Mucosa of stomach (tissue), 1 donor: ENCODE measurements around the gene H6PD.

ENCODE experiments used
- H3K27me3 ChIP-seq: one replicate; pipeline ENCODE4 v1.7.0; 2013; ENCODE audit warnings: mild to moderate bottlenecking, low read length; ENCODE audit not compliant: control insufficient read depth, insufficient read depth
- H3K36me3 ChIP-seq: one replicate; pipeline ENCODE4 v1.7.0; 2013; ENCODE audit warnings: low read length; ENCODE audit not compliant: control insufficient read depth, insufficient read depth
- H3K4me1 ChIP-seq: one replicate; pipeline ENCODE4 v1.7.0; 2013; ENCODE audit warnings: mild to moderate bottlenecking, low read length; ENCODE audit not compliant: control insufficient read depth, insufficient read depth
- H3K4me3 ChIP-seq: one replicate; pipeline ENCODE4 v1.7.0; 2013; ENCODE audit warnings: low read length
- H3K9ac ChIP-seq: one replicate; pipeline ENCODE4 v1.7.0; 2013; ENCODE audit warnings: mild to moderate bottlenecking, low read length, moderate library complexity
- H3K9me3 ChIP-seq: one replicate; pipeline ENCODE4 v1.7.0; 2013; ENCODE audit warnings: mild to moderate bottlenecking, low read length, moderate library complexity; ENCODE audit not compliant: control insufficient read depth
- donor health status: Pancreatic carcinoma.

The H6PD gene, protein sequence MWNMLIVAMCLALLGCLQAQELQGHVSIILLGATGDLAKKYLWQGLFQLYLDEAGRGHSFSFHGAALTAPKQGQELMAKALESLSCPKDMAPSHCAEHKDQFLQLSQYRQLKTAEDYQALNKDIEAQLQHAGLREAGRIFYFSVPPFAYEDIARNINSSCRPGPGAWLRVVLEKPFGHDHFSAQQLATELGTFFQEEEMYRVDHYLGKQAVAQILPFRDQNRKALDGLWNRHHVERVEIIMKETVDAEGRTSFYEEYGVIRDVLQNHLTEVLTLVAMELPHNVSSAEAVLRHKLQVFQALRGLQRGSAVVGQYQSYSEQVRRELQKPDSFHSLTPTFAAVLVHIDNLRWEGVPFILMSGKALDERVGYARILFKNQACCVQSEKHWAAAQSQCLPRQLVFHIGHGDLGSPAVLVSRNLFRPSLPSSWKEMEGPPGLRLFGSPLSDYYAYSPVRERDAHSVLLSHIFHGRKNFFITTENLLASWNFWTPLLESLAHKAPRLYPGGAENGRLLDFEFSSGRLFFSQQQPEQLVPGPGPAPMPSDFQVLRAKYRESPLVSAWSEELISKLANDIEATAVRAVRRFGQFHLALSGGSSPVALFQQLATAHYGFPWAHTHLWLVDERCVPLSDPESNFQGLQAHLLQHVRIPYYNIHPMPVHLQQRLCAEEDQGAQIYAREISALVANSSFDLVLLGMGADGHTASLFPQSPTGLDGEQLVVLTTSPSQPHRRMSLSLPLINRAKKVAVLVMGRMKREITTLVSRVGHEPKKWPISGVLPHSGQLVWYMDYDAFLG

DNA sequence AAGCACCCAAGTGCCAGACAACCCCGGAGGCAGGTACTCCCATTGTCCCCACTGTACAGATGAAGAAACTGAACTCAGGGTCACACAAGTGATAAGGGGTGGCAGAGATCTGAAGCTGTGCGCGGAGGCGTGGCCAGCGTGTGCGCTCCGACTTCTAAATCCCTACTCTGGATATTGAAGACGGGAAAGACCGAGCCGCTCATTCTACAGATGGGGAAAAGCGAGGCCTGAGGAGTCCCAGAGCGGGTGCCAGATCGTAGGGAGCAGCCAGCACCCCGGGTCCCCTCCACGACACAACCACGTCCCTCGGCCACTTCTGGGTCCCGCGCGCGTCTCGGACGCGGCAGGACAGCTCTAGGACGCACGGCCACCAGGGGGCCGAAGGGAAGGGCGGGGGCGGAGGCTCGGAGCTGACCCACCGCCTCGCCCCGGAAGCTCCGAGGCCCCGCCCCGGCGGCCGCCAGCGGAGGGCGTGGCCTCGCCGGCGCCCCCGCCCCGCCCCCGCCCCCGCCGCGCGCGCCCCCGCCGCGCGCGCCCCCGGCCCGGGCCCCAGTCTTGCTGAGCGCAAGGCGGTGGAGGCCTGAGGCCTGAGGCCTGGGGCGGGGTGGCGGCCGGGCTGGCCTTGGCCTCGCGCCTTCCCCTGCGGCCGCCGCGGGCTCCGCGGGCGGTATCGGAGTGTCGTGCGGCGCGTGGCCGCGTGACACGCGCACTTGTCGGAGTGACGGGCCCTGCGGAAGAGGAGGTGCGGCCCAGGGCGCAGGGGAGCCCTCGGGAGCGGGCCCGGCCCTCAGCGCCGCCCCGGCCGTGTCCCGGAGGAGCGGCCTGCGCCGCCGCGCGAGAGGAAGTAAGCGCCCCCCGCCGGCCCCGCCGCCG, at the start of gene H6PD:
Gene H6PD (plus strand): TSS at position 552 of the 873 bp plus-strand sequence. CDS start 10,161 bp downstream, outside the sequence.
- peak within 1 kb of the TSS; percentile 97 for H3K9ac ChIP-seq
- peaks cover 35% of the 10 kb centered on the region for H3K4me1 ChIP-seq
- peak within 1 kb of the TSS; percentile 52 for H3K4me3 ChIP-seq
- no peaks in the 10 kb centered on the region for H3K9me3 ChIP-seq
- H3K36me3 ChIP-seq: no peaks in the 10 kb centered on the region
- H3K27me3 ChIP-seq: no peaks in the 10 kb centered on the region

- Histone ChIP-seq H3K9me3 (no peaks in the 10 kb centered on the region), H3K4me1 (peaks cover 10% of the 10 kb centered on the region), H3K36me3 (no peaks in the 10 kb centered on the region), H3K4me3 (no peak overlapping the region), H3K9ac (no peak overlapping the region), H3K27me3 (peaks cover 2% of the 10 kb centered on the region)
These were observed 48.3 kb upstream of the H6PD start for GRCh38 chr1:9186082-9186859.

DNA sequence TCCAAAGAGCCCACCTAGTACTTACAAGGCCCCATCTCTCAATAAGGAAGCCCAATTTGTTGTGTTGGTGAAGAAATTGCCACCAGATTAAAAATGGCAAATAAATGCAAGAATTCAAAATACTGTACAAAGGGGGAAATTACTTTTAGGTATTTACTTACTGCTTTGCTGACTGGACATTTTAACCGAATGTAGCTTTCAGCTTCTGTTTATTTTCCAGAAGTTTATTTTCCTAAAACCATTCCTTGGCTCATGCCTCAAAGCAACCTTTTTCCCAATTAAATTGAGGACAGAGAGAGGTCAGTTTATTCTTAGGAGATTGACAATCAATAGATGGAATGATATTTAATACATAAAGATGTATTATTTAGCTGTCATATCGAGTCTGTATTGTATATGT, 47.6 kb upstream of the H6PD start:
- Histone ChIP-seq H3K4me3 (no peak overlapping the region), H3K36me3 (no peaks in the 10 kb centered on the region), H3K4me1 (peaks cover 10% of the 10 kb centered on the region), H3K27me3 (peaks cover 2% of the 10 kb centered on the region), H3K9me3 (no peaks in the 10 kb centered on the region), H3K9ac (no peak overlapping the region)

- H3K27me3 ChIP-seq: peaks cover 2% of the 10 kb centered on the region
These were observed 44.3 kb upstream of the H6PD start for GRCh38 chr1:9190234-9190633.

GRCh38 chr1:9191231-9191630, 43.3 kb upstream of the H6PD start:
- H3K9ac ChIP-seq: no peak overlapping the region
- H3K9me3 ChIP-seq: no peaks in the 10 kb centered on the region
- no peak overlapping the region for H3K4me3 ChIP-seq
- no peaks in the 10 kb centered on the region for H3K36me3 ChIP-seq
- peaks cover 3% of the 10 kb centered on the region for H3K4me1 ChIP-seq
- H3K27me3 ChIP-seq: peaks cover 2% of the 10 kb centered on the region

More at GRCh38 chr1:9190234-9190633, 44.3 kb upstream of the H6PD start:
- Histone ChIP-seq H3K9me3 (no peaks in the 10 kb centered on the region), H3K4me3 (no peak overlapping the region), H3K36me3 (no peaks in the 10 kb centered on the region), H3K4me1 (no peaks in the 10 kb centered on the region), H3K9ac (no peak overlapping the region)

DNA sequence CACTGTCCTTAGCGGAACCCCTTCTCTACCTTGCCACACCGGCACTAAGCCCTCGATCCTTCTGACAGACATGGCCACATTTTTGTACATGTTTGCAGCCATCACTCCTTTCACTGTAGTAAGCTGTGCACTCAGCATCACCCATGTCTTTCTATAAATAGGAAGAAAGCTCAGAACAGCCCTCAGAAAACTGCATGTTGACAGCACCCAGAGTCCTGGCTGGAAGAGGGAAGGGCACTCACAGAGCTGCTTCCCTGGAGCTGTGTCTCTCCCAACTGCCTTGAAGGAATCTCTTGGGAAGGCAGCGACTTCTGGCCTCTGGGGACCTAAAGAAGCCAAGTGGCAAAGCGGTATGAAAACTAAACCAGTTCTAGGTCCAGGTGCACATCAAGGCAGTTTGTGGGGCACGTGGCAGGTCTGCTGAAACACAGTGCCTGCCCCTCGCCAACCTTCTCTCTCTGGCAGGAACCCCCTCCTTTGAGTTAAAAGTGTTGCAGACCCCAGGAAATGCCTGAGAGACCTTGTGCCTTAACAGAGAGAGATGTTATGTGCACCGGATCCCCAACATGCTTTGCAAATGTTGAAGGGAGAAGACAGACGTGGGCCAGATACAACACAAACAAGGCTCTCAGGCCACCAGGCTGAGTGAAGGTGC, 41.9 kb upstream of the H6PD start:
- Histone ChIP-seq H3K9ac (no peak overlapping the region), H3K4me1 (peaks cover 9% of the 10 kb centered on the region), H3K9me3 (no peaks in the 10 kb centered on the region), H3K4me3 (no peak overlapping the region), H3K27me3 (peaks cover 16% of the 10 kb centered on the region), H3K36me3 (no peaks in the 10 kb centered on the region)

DNA sequence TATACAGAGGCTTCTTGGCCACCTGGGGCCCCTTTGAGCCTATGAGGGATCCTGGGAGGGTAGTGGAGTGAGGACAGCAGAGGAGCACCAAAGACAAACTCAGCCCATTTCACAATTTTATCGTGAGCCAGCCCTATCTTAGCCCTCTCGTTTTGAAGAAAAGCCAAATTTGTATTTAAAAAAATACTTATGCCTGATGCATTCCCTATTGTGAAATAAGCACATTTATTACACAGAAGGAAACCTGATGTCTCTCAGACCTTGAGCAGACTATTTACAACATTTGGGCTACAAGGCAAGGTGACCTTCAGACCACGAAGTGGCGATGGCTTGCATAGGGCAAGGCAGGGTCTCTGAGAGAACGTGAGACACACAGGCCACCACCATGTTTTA, 41.3 kb upstream of the H6PD start:
- H3K4me1 ChIP-seq: peaks cover 9% of the 10 kb centered on the region
- H3K36me3 ChIP-seq: no peaks in the 10 kb centered on the region
- no peak overlapping the region for H3K4me3 ChIP-seq
- H3K9ac ChIP-seq: no peak overlapping the region
- H3K9me3 ChIP-seq: no peaks in the 10 kb centered on the region
- H3K27me3 ChIP-seq: peaks cover 22% of the 10 kb centered on the region

- no peak overlapping the region for H3K9ac ChIP-seq
- H3K36me3 ChIP-seq: no peaks in the 10 kb centered on the region
- peaks cover 9% of the 10 kb centered on the region for H3K4me1 ChIP-seq
- H3K4me3 ChIP-seq: no peak overlapping the region
- peaks cover 27% of the 10 kb centered on the region for H3K27me3 ChIP-seq
- no peaks in the 10 kb centered on the region for H3K9me3 ChIP-seq
These were observed 40.5 kb upstream of the H6PD start for GRCh38 chr1:9194024-9194423.

- H3K9me3 ChIP-seq: no peaks in the 10 kb centered on the region
- peaks cover 43% of the 10 kb centered on the region for H3K27me3 ChIP-seq
- peaks cover 9% of the 10 kb centered on the region for H3K4me1 ChIP-seq
- H3K4me3 ChIP-seq: no peak overlapping the region
- no peaks in the 10 kb centered on the region for H3K36me3 ChIP-seq
- no peak overlapping the region for H3K9ac ChIP-seq
These were observed 38.9 kb upstream of the H6PD start for GRCh38 chr1:9195651-9196050.

DNA sequence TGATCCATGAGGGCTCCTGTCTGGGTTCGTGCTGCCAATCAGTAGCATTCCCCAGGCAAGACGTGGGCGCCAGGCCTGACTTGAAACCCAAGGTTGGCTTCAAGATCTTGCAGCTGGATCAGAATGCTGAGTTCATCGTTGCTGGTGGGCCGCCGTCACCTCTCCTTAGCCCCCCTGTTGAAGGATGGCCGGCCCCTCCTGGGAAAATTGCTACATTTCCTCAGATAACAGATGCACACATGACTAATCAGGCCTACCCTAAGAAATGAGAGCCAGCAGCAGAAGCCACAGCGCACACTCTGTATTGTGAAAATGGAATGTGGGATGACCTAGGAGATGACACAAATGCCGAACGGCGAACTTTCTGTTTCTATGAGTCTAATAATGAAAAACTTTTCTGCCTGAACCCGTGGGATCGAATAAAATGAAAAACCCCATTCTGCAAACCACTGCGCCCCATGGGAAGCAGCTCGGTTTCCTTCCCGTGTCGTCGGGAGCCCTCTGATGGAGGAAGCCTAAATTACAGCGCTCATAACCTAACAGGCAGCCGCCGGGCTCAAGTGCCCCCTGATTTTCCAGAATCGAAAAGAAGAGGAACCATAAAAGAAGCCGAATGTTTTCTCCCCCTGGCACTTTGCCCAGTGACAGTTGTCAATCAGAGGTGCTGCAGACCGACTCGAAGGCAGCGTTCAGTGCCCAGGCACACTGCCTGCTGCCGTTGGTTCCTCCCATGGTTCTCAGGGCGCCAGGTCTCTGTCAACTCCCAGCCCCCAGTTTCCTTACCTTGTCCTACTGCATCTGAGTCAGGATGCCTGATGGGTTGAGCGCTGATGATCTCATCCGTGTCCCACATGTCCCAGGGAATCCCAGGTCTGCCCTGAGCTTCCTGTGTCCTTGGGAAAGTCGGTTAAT, 38.2 kb upstream of the H6PD start:
- Histone ChIP-seq H3K27me3 (peaks cover 48% of the 10 kb centered on the region), H3K4me1 (peaks cover 15% of the 10 kb centered on the region), H3K4me3 (no peak overlapping the region), H3K9ac (peak overlapping the region; percentile 36), H3K9me3 (no peaks in the 10 kb centered on the region), H3K36me3 (no peaks in the 10 kb centered on the region)
